Kidney tubule cell (primary cell): Measurements from ENCODE around the gene NRCAM.
"Not testable (repeated sequence)": the region's sequence is repeated elsewhere in the genome, so short reads cannot be mapped to it uniquely, and the experiment has no call there.

Experiments used
- DNase-seq: peaks from one replicate; pipeline ENCODE4 v3.0.0-alpha.2; 2018; ENCODE audit warnings: low spot score

The NRCAM gene

GRCh38 chr7:108278776-108279175 is 177.5 kb downstream of the NRCAM start:
- DNase-seq, result no peak

GRCh38 chr7:108278281-108278680 is 178.0 kb downstream of the NRCAM start:
- no peak for DNase-seq

- DNase-seq, result not testable (repeated sequence)
Observed at GRCh38 chr7:108274447-108274846, 181.8 kb downstream of the NRCAM start.

GRCh38 chr7:108272891-108273290 is 183.3 kb downstream of the NRCAM start:
- not testable (repeated sequence) for DNase-seq

GRCh38 chr7:108270385-108271015 is 185.7 kb downstream of the NRCAM start:
- peak; percentile 40 for DNase-seq

- peak; percentile 63 for DNase-seq
Observed at GRCh38 chr7:108268200-108268820, 187.9 kb downstream of the NRCAM start.

GRCh38 chr7:108267615-108268014 is 188.6 kb downstream of the NRCAM start:
- no peak for DNase-seq

- DNase-seq, result peak; percentile 46
Observed at GRCh38 chr7:108266491-108266890, 189.7 kb downstream of the NRCAM start.

- DNase-seq, result no peak
Observed at GRCh38 chr7:108266035-108266434, 190.2 kb downstream of the NRCAM start.

GRCh38 chr7:108265007-108265406 is 191.2 kb downstream of the NRCAM start:
- no peak for DNase-seq

- no peak for DNase-seq
Observed at GRCh38 chr7:108263425-108263824, 192.8 kb downstream of the NRCAM start.

GRCh38 chr7:108261560-108262255 is 194.5 kb downstream of the NRCAM start:
- no peak for DNase-seq

GRCh38 chr7:108259447-108259846 is 196.8 kb downstream of the NRCAM start:
- not testable (repeated sequence) for DNase-seq

GRCh38 chr7:108257954-108258353 is 198.3 kb downstream of the NRCAM start:
- no peak for DNase-seq

GRCh38 chr7:108254259-108254658 is 202.0 kb downstream of the NRCAM start:
- DNase-seq, result peak; percentile 24

- peak; percentile 87 for DNase-seq
Observed at GRCh38 chr7:108253275-108254044, 202.8 kb downstream of the NRCAM start.

- DNase-seq, result no peak
Observed at GRCh38 chr7:108252177-108252576, 204.1 kb downstream of the NRCAM start.

- DNase-seq, result no peak
Observed at GRCh38 chr7:108251700-108252099, 204.5 kb downstream of the NRCAM start.

GRCh38 chr7:108249453-108249852 is 206.8 kb downstream of the NRCAM start:
- DNase-seq, result peak; percentile 45

GRCh38 chr7:108248821-108249220 is 207.4 kb downstream of the NRCAM start:
- DNase-seq, result no peak

- DNase-seq, result no peak
Observed at GRCh38 chr7:108248418-108248817, 207.8 kb downstream of the NRCAM start.

GRCh38 chr7:108247614-108248013 is 208.6 kb downstream of the NRCAM start:
- peak; percentile 79 for DNase-seq
